PC-3 (cell line): ENCODE data around the gene EPC1.

Source experiments
- EZH2 ChIP-seq: fragments of 300-600 bp; sonication (generic); IDR thresholded peaks from one replicate; pipeline ENCODE4 v1.6.1; 2017; ENCODE audit warnings: antibody characterized with exemption, mild to moderate bottlenecking, low read length; ENCODE audit not compliant: unreplicated experiment
- TF ChIP-seq, protein P1 (sequence below): fragments of 300-600 bp; sonication (generic); conservative IDR thresholded peaks from 2 replicates; pipeline ENCODE4 v1.5.1; 2017; ENCODE audit warnings: antibody characterized with exemption, low read depth, mild to moderate bottlenecking, low read length

DNA sequence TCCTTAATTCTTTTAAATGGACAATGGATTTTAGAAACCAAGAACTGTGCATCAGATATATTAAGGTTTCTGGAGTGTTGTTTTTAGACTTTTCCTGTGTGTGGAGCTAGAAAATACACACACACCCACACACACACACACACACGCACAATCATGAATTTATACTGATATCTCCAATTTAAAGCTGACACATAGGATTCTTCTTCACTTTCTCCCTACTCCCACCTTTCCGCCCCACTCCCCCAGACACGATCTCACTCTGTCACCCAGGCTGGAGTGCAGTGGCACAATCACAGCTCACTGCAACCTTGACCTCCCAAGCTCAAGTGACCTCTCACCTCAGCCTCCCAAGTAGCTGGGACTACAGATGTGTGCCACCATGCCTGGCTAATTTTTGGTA lies 100.3 kb downstream of the EPC1 start:
- no peak for TF ChIP-seq EZH2
- TF ChIP-seq, protein P1, sequence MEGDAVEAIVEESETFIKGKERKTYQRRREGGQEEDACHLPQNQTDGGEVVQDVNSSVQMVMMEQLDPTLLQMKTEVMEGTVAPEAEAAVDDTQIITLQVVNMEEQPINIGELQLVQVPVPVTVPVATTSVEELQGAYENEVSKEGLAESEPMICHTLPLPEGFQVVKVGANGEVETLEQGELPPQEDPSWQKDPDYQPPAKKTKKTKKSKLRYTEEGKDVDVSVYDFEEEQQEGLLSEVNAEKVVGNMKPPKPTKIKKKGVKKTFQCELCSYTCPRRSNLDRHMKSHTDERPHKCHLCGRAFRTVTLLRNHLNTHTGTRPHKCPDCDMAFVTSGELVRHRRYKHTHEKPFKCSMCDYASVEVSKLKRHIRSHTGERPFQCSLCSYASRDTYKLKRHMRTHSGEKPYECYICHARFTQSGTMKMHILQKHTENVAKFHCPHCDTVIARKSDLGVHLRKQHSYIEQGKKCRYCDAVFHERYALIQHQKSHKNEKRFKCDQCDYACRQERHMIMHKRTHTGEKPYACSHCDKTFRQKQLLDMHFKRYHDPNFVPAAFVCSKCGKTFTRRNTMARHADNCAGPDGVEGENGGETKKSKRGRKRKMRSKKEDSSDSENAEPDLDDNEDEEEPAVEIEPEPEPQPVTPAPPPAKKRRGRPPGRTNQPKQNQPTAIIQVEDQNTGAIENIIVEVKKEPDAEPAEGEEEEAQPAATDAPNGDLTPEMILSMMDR, result no peak
